Effector memory CD8-positive, alpha-beta T cell (primary cell): ENCODE measurements around the gene SLAMF7.

Experiments
- ATAC-seq: fragments of 150-1000 bp; cut with Tn5 transposase; replicated peaks from 2 replicates; pipeline ENCODE4 v1.10.0; 2021; ENCODE audit warnings: mild to moderate bottlenecking, moderate library complexity
- DNase-seq, 3 experiments: peaks; one replicate each; pipeline ENCODE4 v3.0.0; 2021
- H3K27ac Mint-ChIP-seq, 2 donors: one replicate each; pipeline ENCODE4 v1.8.0; 2022; ENCODE audit warnings: mild to moderate bottlenecking in 2 of 2, mixed read lengths in 2 of 2, moderate library complexity in 2 of 2
- H3K27me3 Mint-ChIP-seq, 2 donors: one replicate each; pipeline ENCODE4 v1.8.0; 2022; ENCODE audit warnings: mixed read lengths in 2 of 2
- H3K36me3 Mint-ChIP-seq: one replicate; pipeline ENCODE4 v1.8.0; 2022; ENCODE audit warnings: mild to moderate bottlenecking, moderate library complexity, mixed read lengths; ENCODE audit not compliant: insufficient read depth
- H3K4me1 Mint-ChIP-seq, 2 donors: one replicate each; pipeline ENCODE4 v1.8.0; 2022; ENCODE audit warnings: low read depth in 2 of 2, mixed read lengths in 2 of 2
- H3K4me3 Mint-ChIP-seq, 2 donors: one replicate each; pipeline ENCODE4 v1.8.0; 2022; ENCODE audit warnings: mild to moderate bottlenecking in 2 of 2, mixed read lengths in 2 of 2, moderate library complexity in 2 of 2
- H3K9me3 Mint-ChIP-seq, 2 donors: one replicate each; pipeline ENCODE4 v1.8.0; 2022; ENCODE audit warnings: mixed read lengths in 2 of 2

Gene SLAMF7

DNA sequence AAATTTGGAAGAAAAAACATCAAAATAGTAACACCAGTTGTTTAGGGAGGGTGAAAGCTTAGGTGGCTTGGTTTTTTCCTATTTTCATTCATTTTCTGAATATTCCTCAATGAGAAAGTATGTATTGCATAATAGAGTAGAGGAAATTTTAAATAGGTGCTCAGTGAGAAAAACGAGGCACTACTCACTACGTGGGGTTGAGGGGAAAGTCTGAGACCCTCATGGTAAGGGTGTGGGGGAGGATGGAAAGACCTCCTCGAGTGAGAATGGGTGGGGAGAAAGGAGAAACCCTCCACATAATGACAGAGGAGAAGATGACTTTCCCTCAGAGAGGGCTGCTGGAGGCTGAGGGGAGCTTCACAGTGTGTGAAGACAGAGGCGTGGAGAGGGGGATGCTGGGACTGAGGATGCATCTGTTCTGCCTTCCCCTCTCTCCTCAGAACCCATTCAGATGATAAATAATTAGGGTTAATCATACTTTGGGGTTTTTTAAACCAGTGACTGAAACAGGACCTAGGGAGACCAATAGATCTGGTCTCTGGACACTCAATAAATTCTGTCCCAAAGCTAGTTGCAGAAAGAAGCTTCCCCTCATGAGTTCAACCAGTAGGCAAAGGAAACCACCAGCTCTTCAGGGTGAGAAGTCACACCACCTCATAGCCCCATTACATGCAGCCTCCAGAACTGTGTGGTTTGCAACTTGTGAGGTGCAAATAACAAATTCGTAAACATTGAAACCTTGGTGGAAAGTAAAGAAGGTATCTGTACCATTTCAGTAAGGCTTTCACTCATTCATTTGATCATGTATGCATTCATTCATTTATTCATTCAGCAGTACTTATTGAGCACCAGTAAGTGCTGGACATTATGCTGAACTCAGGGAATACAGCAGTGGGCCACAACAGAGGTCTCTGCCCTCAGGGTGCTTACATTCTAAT, 17.1 kb downstream of the SLAMF7 start:
- ATAC-seq (peak; percentile 83), DNase-seq (peak; percentile 53 to 60 (median 56))
- Mint-ChIP-seq H3K4me1 (peaks cover 59 to 70% of the 10 kb centered on the region in 2 donors), H3K27ac (peak overlapping the region; percentile 94 to 98), H3K4me3 (peak overlapping the region; percentile 62 to 80), H3K27me3 (no peaks in the 10 kb centered on the region), H3K9me3 (peaks cover 7 to 10% of the 10 kb centered on the region in 2 donors), H3K36me3 (peaks cover 42% of the 10 kb centered on the region)

DNA sequence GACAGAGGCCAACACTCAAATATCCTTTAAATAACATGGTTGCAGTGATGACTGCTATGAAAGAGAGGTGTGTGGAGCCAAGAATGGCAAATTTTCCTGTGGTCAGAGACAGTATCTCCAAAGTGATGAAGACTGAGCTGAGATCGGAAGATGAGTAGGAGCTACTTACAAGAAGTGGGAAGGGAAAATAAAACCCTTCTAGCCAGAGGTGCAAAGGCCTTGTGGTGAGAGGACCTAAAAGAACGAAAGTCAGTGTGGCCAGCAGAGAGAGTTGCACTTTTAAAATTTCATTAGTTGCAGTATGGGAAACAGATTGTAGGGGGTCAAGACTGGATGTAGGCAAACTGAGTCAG, 17.8 kb downstream of the SLAMF7 start:
- H3K27ac Mint-ChIP-seq, result peak overlapping the region; percentile 94 to 98
- peak; percentile 8 for ATAC-seq
- DNase-seq, result no peak
- no peaks in the 10 kb centered on the region for H3K27me3 Mint-ChIP-seq
- H3K4me1 Mint-ChIP-seq, result peaks cover 59 to 65% of the 10 kb centered on the region in 2 donors
- peaks cover 8 to 10% of the 10 kb centered on the region in 2 donors for H3K9me3 Mint-ChIP-seq
- peaks cover 35% of the 10 kb centered on the region for H3K36me3 Mint-ChIP-seq
- H3K4me3 Mint-ChIP-seq, result peak overlapping the region; percentile 62 to 80

DNA sequence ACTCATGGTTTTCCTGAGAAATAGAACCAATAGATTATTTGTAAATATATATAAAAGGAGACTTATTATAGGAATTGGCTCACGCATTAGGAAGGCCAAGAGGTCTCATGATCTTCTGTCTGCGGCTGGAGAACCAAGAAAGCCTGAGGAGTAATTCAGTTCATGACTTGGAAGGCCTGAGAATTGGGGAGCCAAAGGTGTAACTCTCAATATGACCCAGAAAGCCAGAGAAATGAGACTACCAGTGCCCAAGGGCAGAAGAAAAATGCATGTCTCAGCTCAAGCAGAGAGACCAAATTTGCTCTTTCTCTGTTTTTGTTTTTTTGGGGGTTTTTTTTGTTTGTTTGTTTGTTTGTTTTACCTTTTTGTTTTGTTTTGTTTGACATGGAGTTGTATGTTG, 19.5 kb downstream of the SLAMF7 start:
- H3K36me3 Mint-ChIP-seq, result peaks cover 21% of the 10 kb centered on the region
- DNase-seq (no peak), ATAC-seq (no peak)
- H3K27me3 Mint-ChIP-seq, result no peaks in the 10 kb centered on the region
- H3K27ac Mint-ChIP-seq, result peak overlapping the region; percentile 26 to 86
- H3K9me3 Mint-ChIP-seq, result peaks cover 8 to 10% of the 10 kb centered on the region in 2 donors
- no peak overlapping the region for H3K4me3 Mint-ChIP-seq
- H3K4me1 Mint-ChIP-seq, result peaks cover 43 to 56% of the 10 kb centered on the region in 2 donors

- Mint-ChIP-seq H3K27ac (peak overlapping the region in 1 of 2 donors; percentile 9), H3K4me1 (peaks cover 36 to 47% of the 10 kb centered on the region in 2 donors), H3K9me3 (peaks cover 8 to 10% of the 10 kb centered on the region in 2 donors), H3K36me3 (peaks cover 11% of the 10 kb centered on the region), H3K27me3 (no peaks in the 10 kb centered on the region), H3K4me3 (no peak overlapping the region)
- ATAC-seq (no peak), DNase-seq (no peak)
These were observed 20.7 kb downstream of the SLAMF7 start for GRCh38 chr1:160759740-160760139.

DNA sequence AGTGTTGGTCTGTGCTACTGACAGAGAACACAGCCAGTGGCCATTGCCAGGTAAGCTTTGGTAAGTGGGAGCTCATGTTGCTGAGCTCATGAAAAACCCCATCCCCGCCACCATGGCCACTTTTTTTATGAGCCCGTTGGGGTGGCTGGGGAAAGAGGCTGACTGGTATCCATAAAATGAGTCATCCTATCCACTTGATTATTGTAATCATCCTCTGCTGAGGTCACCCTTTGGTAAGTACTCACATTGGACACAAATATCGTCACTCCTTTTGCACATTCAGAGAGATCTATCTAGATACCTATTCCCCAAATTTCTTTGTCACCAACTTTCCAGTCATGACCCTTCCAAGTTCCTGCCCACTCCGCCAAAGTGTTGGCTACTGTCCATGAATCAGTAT, 22.0 kb downstream of the SLAMF7 start:
- peaks cover 4% of the 10 kb centered on the region for H3K36me3 Mint-ChIP-seq
- H3K4me1 Mint-ChIP-seq, result peaks cover 30 to 38% of the 10 kb centered on the region in 2 donors
- no peak overlapping the region for H3K27ac Mint-ChIP-seq
- no peaks in the 10 kb centered on the region for H3K27me3 Mint-ChIP-seq
- peaks cover 8 to 10% of the 10 kb centered on the region in 2 donors for H3K9me3 Mint-ChIP-seq
- no peak overlapping the region for H3K4me3 Mint-ChIP-seq
- ATAC-seq (no peak), DNase-seq (no peak)

DNA sequence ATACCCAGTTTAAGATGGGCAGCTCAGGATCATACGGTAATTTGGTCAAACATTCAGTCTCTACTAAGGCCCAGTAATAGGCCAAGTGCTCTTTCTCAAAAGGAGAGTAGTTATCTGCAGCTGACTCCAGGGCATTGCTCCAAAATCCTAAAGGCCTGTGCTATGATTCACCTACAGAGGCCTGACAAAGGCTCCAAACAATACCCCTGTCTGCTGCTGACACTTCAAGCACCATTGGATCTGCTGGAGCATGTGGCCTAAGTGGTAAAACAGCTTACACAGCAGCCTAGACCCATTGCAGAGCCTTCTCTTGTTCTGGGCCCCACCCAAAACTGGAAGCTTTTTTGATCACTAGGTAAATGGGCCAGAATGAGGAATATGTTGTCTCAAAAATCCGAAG, 22.8 kb downstream of the SLAMF7 start:
- H3K36me3 Mint-ChIP-seq, result peaks cover 1% of the 10 kb centered on the region
- H3K27me3 Mint-ChIP-seq, result no peaks in the 10 kb centered on the region
- peaks cover 4 to 6% of the 10 kb centered on the region in 2 donors for H3K9me3 Mint-ChIP-seq
- ATAC-seq (no peak), DNase-seq (no peak)
- H3K27ac Mint-ChIP-seq, result no peak overlapping the region
- no peak overlapping the region for H3K4me3 Mint-ChIP-seq
- peaks cover 27 to 36% of the 10 kb centered on the region in 2 donors for H3K4me1 Mint-ChIP-seq

GRCh38 chr1:160763993-160764392, 24.9 kb downstream of the SLAMF7 start:
- Mint-ChIP-seq H3K4me3 (no peak overlapping the region), H3K36me3 (peaks cover 16% of the 10 kb centered on the region), H3K9me3 (peaks cover 0 to 4% of the 10 kb centered on the region in 2 donors), H3K27me3 (no peaks in the 10 kb centered on the region), H3K4me1 (peaks cover 30 to 31% of the 10 kb centered on the region in 2 donors), H3K27ac (no peak overlapping the region)
- ATAC-seq, result no peak
- DNase-seq, result no peak

DNA sequence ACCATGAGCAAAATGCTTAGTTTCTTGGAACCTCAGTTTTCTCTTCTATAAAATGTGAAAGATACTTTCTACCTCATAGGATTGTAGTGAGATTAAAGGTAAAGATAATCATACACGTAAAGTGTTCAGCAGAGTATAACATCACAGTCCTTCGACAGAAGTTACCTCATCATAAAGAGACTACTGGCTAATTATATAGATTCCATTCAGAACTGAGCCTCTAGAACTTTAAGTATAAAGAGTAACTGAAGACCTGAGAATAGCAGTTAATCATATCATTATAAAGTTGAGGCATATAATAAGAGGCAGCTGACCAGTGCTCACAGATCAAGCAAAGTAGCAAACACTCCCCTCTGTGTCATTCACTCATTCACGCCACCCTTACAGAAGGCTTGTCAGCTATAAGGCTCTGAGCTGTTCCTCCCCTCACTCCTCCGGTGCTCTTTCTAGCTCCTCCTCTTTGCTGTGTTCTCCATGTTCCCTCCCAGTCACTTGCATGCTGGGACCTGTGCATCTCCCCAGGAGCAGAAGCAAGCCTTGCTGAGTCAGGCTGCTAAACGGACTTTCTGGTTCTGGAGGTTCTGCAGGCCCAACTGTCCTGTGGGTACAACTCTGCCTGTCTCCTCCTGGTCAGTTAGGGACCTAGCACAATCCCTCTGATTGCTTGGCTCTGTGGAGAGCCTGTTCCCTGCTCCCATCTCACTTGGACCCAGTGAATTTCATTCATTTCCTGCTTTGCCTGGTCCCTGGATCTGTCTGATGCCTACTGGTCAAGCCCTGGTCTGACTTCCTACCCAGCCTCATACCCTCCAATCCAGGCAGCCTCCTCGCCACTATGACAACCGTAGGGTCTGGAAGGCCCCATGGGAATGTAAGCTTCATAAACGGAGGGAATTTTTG, 28.6 kb downstream of the SLAMF7 start:
- Mint-ChIP-seq H3K27me3 (no peaks in the 10 kb centered on the region), H3K27ac (peak overlapping the region; percentile 98), H3K9me3 (no peaks in the 10 kb centered on the region), H3K4me1 (peaks cover 20 to 25% of the 10 kb centered on the region in 2 donors), H3K4me3 (peak overlapping the region; percentile 84 to 91), H3K36me3 (peaks cover 16% of the 10 kb centered on the region)
- peak; percentile 37 for ATAC-seq
- peak in 1 of 3 experiments; percentile 26 for DNase-seq

DNA sequence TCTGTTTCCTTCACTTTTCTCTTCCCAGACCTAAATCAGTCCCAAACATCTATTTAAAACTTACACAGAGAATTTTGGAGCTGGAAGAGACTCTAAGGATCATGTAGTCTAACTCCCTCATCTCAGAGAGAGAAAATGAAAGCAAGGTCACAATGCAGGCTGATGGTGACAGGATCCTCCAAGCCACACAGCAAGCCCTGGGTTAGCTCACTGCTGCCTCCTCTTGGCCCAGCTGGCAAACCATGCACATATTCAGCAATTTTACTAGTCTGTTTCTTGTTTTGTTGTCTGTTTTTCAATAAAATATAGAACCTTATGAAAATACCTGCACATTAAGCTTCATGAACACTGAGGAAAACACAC, 29.2 kb downstream of the SLAMF7 start:
- peak overlapping the region; percentile 98 for H3K27ac Mint-ChIP-seq
- DNase-seq (peak; percentile 85 to 89 (median 86)), ATAC-seq (peak; percentile 95)
- H3K27me3 Mint-ChIP-seq, result no peaks in the 10 kb centered on the region
- H3K4me1 Mint-ChIP-seq, result peaks cover 20 to 22% of the 10 kb centered on the region in 2 donors
- H3K36me3 Mint-ChIP-seq, result peaks cover 16% of the 10 kb centered on the region
- no peaks in the 10 kb centered on the region for H3K9me3 Mint-ChIP-seq
- H3K4me3 Mint-ChIP-seq, result peak overlapping the region; percentile 84 to 91

DNA sequence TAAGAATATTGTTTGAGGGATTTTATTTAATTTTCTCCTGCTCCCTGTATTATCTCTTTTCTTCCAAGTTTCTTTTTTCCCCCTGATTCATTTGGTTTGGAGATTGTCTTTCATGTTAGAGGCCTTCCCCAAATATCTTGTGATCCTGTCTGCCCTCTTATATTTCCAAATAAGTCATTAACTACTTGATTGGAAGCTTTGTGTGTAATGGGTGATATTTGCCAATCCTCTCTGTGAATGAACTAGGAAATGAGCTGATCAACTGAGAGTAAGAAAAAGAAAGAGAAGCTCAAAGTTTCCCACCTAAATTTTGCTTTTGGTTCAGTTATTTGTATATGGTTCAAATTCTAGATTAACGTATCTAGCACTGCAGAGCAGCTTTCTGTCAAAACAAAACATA, 33.3 kb downstream of the SLAMF7 start:
- DNase-seq, result no peak
- H3K9me3 Mint-ChIP-seq, result no peaks in the 10 kb centered on the region

DNA sequence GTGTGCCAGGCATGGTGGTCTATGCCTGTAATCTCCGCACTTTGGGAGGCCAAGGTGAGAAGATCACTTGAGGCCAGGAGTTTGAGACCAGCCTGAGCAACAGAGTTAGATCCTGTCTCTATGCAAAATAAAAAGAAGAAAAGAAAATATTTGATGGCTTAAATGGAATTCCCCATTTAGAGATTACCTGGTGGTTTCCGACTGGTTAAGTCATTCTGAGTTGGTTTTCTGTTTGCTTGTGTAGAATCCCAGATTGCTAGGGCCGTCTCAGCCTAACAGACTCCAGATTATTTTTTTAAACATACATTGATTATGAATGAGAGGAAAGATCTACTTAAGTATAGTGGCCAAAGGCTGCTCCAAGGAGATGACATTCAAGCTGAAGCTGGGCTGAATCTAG, 34.0 kb downstream of the SLAMF7 start:
- no peak for ATAC-seq
- Mint-ChIP-seq H3K27ac (no peak overlapping the region), H3K9me3 (no peaks in the 10 kb centered on the region), H3K36me3 (peaks cover 8% of the 10 kb centered on the region), H3K4me1 (peaks cover 14 to 17% of the 10 kb centered on the region in 2 donors), H3K4me3 (no peak overlapping the region), H3K27me3 (no peaks in the 10 kb centered on the region)
- DNase-seq, result no peak

More for the DNA sequence above, 33.3 kb downstream of the SLAMF7 start:
- Mint-ChIP-seq H3K27me3 (no peaks in the 10 kb centered on the region), H3K4me1 (peaks cover 16 to 20% of the 10 kb centered on the region in 2 donors), H3K4me3 (no peak overlapping the region), H3K36me3 (peaks cover 11% of the 10 kb centered on the region), H3K27ac (no peak overlapping the region)
- no peak for ATAC-seq

- Mint-ChIP-seq H3K4me3 (no peak overlapping the region), H3K27ac (peak overlapping the region in 1 of 2 donors; percentile 78), H3K36me3 (peaks cover 3% of the 10 kb centered on the region), H3K9me3 (no peaks in the 10 kb centered on the region), H3K27me3 (no peaks in the 10 kb centered on the region), H3K4me1 (peaks cover 11 to 14% of the 10 kb centered on the region in 2 donors)
- DNase-seq (no peak), ATAC-seq (no peak)
These were observed 36.1 kb downstream of the SLAMF7 start for GRCh38 chr1:160774886-160775719.

GRCh38 chr1:160776178-160776577, 37.1 kb downstream of the SLAMF7 start:
- no peak overlapping the region for H3K27ac Mint-ChIP-seq
- DNase-seq, result no peak
- H3K4me3 Mint-ChIP-seq, result no peak overlapping the region
- peaks cover 11 to 14% of the 10 kb centered on the region in 2 donors for H3K4me1 Mint-ChIP-seq
- H3K9me3 Mint-ChIP-seq, result no peaks in the 10 kb centered on the region
- peak; percentile 33 for ATAC-seq
- peaks cover 3% of the 10 kb centered on the region for H3K36me3 Mint-ChIP-seq
- H3K27me3 Mint-ChIP-seq, result no peaks in the 10 kb centered on the region
